ENCODE measurements around the gene HOXB8.
A peak's percentile ranks its signal among the peaks of the same experiment; 100 is the strongest.

Gene HOXB8

GRCh38 chr17:48615047-48615962, at the start of gene HOXB8:
TSS of gene HOXB8 (minus strand) at chr17:48615292. CDS start at chr17:48614704, 588 bp downstream.
- DNase-seq, result peak; percentile 86

- DNase-seq, result no peak
Measured at GRCh38 chr17:48663134-48663924, 48.2 kb upstream of the HOXB8 start.

GRCh38 chr17:48655913-48656312, 40.8 kb upstream of the HOXB8 start:
- no peak for DNase-seq

GRCh38 chr17:48649741-48650140, 34.6 kb upstream of the HOXB8 start:
- no peak for DNase-seq

- DNase-seq, result no peak
Measured at GRCh38 chr17:48647963-48648245, 32.8 kb upstream of the HOXB8 start.

GRCh38 chr17:48647103-48647962, 32.2 kb upstream of the HOXB8 start:
- no peak for DNase-seq

- no peak for DNase-seq
Measured at GRCh38 chr17:48646183-48647102, 31.4 kb upstream of the HOXB8 start.

- no peak for DNase-seq
Measured at GRCh38 chr17:48645639-48646182, 30.6 kb upstream of the HOXB8 start.

GRCh38 chr17:48644910-48645557, 29.9 kb upstream of the HOXB8 start:
- no peak for DNase-seq

- DNase-seq, result no peak
Measured at GRCh38 chr17:48644159-48644558, 29.1 kb upstream of the HOXB8 start.

- no peak for DNase-seq
Measured at GRCh38 chr17:48643697-48644012, 28.6 kb upstream of the HOXB8 start.

- DNase-seq, result no peak
Measured at GRCh38 chr17:48642843-48643696, 28.0 kb upstream of the HOXB8 start.

GRCh38 chr17:48642059-48642842, 27.2 kb upstream of the HOXB8 start:
- DNase-seq, result no peak

GRCh38 chr17:48641541-48642058, 26.5 kb upstream of the HOXB8 start:
- no peak for DNase-seq

- no peak for DNase-seq
Measured at GRCh38 chr17:48640858-48641180, 25.7 kb upstream of the HOXB8 start.

- DNase-seq, result no peak
Measured at GRCh38 chr17:48639982-48640857, 25.1 kb upstream of the HOXB8 start.

- no peak for DNase-seq
Measured at GRCh38 chr17:48639136-48639535, 24.0 kb upstream of the HOXB8 start.
